Fibroblast of pulmonary artery (primary cell): ENCODE measurements around the gene PSTPIP1.
A peak's percentile ranks its signal among the peaks of the same experiment; 100 is the strongest.

ENCODE experiments used
- DNase-seq: peaks from one replicate; pipeline ENCODE4 v3.0.0-alpha.2; 2010; ENCODE audit warnings: low read depth
- H3K4me3 ChIP-seq: replicated peaks from 2 replicates; pipeline ENCODE4 v1.5.1; 2011; ENCODE audit warnings: low read depth, mild to moderate bottlenecking, control low read depth, low read length, moderate library complexity
- TF ChIP-seq, protein P1 (sequence below): IDR thresholded peaks from 2 replicates; pipeline ENCODE4 v1.5.1; 2011; ENCODE audit warnings: mild to moderate bottlenecking, control low read depth, low read length, inconsistent platforms; ENCODE audit errors: missing control alignments

PSTPIP1 gene

DNA sequence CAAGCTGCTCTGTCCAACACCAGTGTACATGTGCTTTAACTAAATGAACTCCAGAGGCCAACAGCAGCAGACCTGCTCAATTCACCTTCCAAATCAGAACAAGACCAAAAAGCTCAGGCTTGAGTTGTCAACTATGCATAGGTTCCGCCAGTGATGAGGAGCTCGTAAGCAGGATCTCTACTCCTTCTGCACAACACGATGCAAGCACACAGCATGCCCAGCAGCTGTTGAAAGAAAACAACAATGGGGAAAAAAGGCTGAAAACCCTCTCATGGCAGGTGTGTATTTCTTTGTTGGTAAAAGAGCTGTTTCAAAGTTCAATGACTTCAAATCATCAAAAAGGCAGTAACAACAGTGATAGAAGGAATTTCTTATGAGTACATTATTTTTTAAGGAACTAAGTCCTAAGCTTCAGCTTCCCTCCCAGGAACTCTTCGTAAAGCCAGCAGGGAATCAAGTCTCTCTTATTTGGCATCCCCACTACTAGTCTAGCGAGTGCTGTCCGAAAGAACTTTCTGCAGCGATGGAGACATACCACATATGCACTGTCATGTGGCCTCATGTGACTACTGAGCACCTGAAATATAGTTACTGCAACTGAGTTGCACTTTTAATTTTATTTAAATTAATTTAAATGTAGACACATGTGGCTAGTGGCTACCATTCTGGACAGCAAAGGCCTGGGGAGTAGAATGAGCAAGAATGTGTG lies 51.9 kb downstream of the PSTPIP1 start:
- H3K4me3 ChIP-seq = no peak overlapping the region
- TF ChIP-seq, protein P1, sequence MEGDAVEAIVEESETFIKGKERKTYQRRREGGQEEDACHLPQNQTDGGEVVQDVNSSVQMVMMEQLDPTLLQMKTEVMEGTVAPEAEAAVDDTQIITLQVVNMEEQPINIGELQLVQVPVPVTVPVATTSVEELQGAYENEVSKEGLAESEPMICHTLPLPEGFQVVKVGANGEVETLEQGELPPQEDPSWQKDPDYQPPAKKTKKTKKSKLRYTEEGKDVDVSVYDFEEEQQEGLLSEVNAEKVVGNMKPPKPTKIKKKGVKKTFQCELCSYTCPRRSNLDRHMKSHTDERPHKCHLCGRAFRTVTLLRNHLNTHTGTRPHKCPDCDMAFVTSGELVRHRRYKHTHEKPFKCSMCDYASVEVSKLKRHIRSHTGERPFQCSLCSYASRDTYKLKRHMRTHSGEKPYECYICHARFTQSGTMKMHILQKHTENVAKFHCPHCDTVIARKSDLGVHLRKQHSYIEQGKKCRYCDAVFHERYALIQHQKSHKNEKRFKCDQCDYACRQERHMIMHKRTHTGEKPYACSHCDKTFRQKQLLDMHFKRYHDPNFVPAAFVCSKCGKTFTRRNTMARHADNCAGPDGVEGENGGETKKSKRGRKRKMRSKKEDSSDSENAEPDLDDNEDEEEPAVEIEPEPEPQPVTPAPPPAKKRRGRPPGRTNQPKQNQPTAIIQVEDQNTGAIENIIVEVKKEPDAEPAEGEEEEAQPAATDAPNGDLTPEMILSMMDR = no peak
- DNase-seq = no peak

DNA sequence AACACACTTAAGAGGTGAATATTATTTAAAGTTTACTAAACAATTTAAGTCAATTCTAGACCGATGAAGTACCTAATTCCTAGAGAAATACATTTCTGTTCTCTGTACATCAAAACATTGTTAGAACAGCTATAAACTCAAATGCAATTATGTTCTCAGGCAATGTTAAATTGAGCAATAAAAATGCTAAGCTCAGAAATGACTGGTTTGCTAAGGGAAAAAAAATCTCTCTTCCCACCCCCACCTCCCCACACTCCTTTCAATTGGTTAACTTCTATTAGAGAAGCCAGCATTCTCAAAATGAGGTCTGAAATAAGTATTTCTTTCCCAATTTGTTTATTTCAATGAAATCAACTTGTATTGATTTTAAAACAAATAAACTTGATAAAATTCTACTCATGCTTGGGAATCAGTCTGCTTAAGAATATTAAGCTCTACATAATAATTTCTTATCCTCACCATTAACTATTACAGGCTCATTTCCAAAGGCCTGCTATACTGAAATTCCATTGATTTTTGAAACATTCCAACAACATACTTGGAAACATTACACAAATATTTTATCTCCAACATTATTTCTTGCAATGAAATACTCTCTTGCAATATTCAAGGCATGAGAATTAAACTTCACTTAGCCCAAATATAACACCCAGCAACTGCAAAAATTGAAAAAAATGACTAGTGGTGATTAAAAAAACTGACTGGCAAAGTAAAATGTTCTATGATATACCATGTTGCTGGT lies 53.4 kb downstream of the PSTPIP1 start:
- no peak for DNase-seq
- H3K4me3 ChIP-seq = no peak overlapping the region
- TF ChIP-seq, protein P1 = no peak

DNA sequence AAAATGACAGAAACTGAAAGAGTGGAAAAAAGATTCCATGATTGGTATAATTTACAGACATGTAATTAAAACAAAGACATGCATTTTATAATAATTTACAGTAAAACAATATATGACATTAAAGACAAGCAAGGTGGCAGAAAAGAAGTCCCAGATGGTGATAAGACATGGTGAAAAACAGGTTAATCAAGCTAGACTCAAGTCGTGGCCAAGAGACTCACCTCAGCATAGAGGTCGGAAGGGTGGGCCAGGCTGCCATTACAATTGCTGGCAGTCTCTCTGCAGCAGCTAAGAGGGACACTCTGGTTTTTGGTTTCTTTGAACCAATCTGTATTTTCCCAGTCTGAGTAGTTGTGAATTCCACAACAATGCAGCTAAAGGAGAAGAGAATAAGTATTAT lies 57.6 kb downstream of the PSTPIP1 start:
- H3K4me3 ChIP-seq = no peak overlapping the region
- DNase-seq = no peak
- TF ChIP-seq, protein P1 = no peak

DNA sequence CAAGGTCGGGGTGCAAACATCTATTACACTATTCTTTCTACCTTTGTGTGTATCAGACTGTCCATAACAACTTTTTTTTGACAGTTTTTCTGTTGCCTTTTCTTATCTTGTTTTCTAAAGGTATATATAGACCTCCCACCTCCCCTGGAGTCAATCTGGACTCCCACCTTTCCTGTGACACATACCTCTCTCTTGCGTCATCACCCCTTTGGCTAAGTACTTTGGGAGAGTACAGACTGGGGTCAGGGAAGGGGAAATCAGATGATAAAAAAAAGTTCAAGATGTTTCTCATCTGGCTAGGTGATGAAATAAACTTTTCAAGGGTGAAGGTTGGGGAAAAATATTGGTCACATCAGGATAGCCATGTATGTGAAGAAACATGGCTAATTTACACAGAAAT lies 58.8 kb downstream of the PSTPIP1 start:
- TF ChIP-seq, protein P1 = no peak
- H3K4me3 ChIP-seq = no peak overlapping the region
- DNase-seq = peak; percentile 51

DNA sequence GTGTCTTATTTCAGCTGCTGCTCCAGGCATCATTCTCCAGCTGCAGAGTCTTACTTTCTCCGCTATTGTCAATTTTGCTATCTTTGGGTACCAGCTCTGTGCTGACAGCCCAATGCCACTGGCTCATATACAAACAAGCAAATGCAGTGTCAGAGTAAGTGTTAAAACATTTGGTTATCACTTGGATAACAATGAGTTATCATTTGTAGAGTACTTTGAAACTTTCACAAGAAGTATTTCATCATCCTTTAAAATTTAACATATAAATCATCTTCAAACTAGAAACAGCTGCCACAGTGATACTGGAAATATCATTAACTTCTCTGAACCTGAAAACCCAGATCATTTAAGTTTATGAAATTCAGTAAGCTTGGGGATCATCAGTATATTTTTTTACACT lies 62.1 kb downstream of the PSTPIP1 start:
- TF ChIP-seq, protein P1 = no peak
- no peak overlapping the region for H3K4me3 ChIP-seq
- no peak for DNase-seq

DNA sequence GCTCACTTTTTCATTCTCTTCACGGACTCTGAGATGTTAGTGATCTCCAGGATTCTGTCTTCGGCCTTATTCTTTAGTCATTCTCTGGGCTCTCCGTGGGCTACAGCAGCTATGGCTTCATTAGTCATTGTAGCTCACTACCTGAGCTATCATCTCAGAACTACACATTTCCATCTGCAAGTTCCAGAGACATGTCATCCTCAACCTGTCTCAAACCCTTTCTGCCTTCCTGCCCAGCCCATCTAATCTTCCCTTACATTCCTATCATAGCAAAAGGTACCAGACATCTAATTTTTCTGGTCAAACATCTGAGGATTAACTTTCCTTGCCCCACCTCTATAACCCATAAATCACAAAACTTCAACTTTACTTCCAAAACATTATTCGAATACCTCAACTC lies 62.8 kb downstream of the PSTPIP1 start:
- H3K4me3 ChIP-seq = no peak overlapping the region
- DNase-seq = no peak
- TF ChIP-seq, protein P1 = no peak
